Thyroid gland (tissue), 4 donors: ENCODE results near the gene PPIE. TPM values are rescaled to one million over a fixed set of nuclear protein-coding genes. Genes with fewer than 3 reads are reported as not detected.

Experiments used
- DNase-seq, 2 donors: peaks; one replicate each; pipeline ENCODE4 v3.0.0-alpha.2; 2019
- H3K27ac ChIP-seq, 3 donors: fragments of 200-600 bp; sonication (generic); 1 replicate in 2 of 3; 2 replicates in 1 of 3; pipeline ENCODE4 v1.5.1; 2016 to 2019; ENCODE audit warnings: mild to moderate bottlenecking in 1 of 3, moderate library complexity in 1 of 3
- H3K27me3 ChIP-seq: fragments of 200-600 bp; sonication (generic); one replicate; pipeline ENCODE4 v1.5.1; 2019
- H3K36me3 ChIP-seq, 2 donors: fragments of 200-600 bp; sonication (generic); one replicate each; pipeline ENCODE4 v1.5.1; 2016 to 2019
- H3K4me1 ChIP-seq, 2 donors: fragments of 200-600 bp; sonication (generic); one replicate each; pipeline ENCODE4 v1.5.1; 2017 to 2019
- H3K4me3 ChIP-seq, 3 donors: fragments of 200-600 bp; sonication (generic); replicated peaks in 1 of 3; 1 replicate in 2 of 3; 2 replicates in 1 of 3; pipeline ENCODE4 v1.5.1; 2016; ENCODE audit warnings: mild to moderate bottlenecking in 1 of 3
- H3K9me3 ChIP-seq: fragments of 200-600 bp; sonication (generic); one replicate; pipeline ENCODE4 v1.5.1; 2017
- POLR2A ChIP-seq, 2 donors: fragments of 450-650 bp; IDR thresholded peaks; one replicate each; pipeline ENCODE4 v1.6.1; 2017; ENCODE audit warnings: antibody characterized with exemption in 2 of 2, mild to moderate bottlenecking in 2 of 2, moderate library complexity in 1 of 2
- WGBS, 2 donors: methylation state at CpG; one replicate each; pipeline ENCODE4 v1.1.5; 2017; 5-methylcytosine and 5-hydroxymethylcytosine counted together
- intact Hi-C: fragments of 100-400 bp; cut with DNase I; formaldehyde crosslinking; loops from one replicate; pipeline ENCODE4 v1.15.1; 2023
- total RNA-seq, 4 donors: library from RNA; depleted of rRNA; stranded (reverse); fragments of >200 nt; gene quantifications; one replicate each; pipeline ENCODE4 v1.2.3, GENCODE V29; 2016
- TF ChIP-seq, protein P1 (sequence below), 6 experiments: fragments of 200-600 bp in 3 of 6; fragments of 450-650 bp in 3 of 6; sonication (generic) in 3 of 6; IDR thresholded peaks; one replicate each; pipeline ENCODE4 v1.5.1; 2016 to 2019; ENCODE audit warnings: antibody characterized with exemption in 6 of 6, mild to moderate bottlenecking in 2 of 6, inconsistent platforms in 1 of 6, moderate library complexity in 1 of 6

The PPIE gene
- total RNA-seq, 4 donors from 2014 or later: 47.1 to 52.7 (median 50.9) TPM

GRCh38 chr1:39752703-39753102 lies 14.0 kb downstream of the PPIE start:
- Histone ChIP-seq H3K9me3 (no peaks in the 10 kb centered on the region), H3K4me1 (peaks cover 14 to 24% of the 10 kb centered on the region in 2 donors), H3K4me3 (no peak overlapping the region), H3K36me3 (peaks cover 64% of the 10 kb centered on the region in 2 donors), H3K27me3 (no peaks in the 10 kb centered on the region), H3K27ac (peak overlapping the region in 1 of 3 donors; percentile 88)
- TF ChIP-seq POLR2A (IDR thresholded peaks at IDR 0.05): no peak
- TF ChIP-seq, protein P1, sequence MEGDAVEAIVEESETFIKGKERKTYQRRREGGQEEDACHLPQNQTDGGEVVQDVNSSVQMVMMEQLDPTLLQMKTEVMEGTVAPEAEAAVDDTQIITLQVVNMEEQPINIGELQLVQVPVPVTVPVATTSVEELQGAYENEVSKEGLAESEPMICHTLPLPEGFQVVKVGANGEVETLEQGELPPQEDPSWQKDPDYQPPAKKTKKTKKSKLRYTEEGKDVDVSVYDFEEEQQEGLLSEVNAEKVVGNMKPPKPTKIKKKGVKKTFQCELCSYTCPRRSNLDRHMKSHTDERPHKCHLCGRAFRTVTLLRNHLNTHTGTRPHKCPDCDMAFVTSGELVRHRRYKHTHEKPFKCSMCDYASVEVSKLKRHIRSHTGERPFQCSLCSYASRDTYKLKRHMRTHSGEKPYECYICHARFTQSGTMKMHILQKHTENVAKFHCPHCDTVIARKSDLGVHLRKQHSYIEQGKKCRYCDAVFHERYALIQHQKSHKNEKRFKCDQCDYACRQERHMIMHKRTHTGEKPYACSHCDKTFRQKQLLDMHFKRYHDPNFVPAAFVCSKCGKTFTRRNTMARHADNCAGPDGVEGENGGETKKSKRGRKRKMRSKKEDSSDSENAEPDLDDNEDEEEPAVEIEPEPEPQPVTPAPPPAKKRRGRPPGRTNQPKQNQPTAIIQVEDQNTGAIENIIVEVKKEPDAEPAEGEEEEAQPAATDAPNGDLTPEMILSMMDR (IDR thresholded peaks at IDR 0.05): no peak
- DNase-seq: no peak
- 93 to 97% methylated on average over 5 to 6 of the region's 6 CpGs for WGBS, 2 donors
- intact Hi-C loops: no loop called here

DNA sequence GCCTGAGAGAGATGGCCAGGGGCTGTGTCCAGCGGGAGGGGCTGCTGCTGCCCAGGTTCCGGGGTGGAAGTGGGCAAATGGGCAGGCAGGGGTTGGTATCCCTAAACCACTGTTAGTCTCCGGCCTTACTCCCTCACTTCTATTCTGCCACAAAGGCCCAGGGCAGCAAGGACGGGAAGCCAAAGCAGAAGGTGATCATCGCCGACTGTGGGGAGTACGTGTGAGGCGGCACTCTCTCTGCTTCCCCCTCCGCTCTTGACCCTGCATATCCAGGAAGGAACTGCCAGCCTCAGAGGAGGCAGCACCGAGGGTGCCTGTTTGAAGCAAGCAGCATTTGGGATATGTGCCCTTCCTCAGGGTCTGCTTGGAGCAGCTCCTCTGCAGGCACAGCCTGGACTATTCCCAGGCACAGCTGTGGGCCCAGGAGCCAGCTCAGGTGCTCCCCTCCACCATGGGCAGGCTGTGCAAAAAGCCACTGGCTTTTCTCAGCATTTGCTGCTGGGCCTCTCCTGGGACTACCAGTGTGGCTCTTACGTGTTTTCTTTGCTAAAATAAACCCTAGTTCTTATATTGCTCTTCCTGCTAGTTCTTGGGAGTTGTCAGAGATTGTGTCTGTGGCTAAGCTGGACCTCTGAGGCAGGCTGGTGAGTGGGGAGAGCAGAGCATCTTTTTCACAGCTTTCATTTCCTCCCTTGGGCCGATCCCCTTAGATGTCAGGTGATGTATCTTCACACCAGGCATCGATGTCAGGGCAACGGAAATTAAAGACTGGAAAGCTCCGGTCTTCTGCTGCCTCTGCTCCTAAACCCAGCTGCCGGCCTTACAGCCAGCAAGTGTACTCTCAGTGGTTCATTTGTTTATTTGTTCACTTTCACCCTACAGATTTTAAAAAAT lies 14.7 kb downstream of the PPIE start:
- peaks cover 14 to 24% of the 10 kb centered on the region in 2 donors for H3K4me1 ChIP-seq
- TF ChIP-seq POLR2A (IDR thresholded peaks at IDR 0.05): no peak
- TF ChIP-seq, protein P1 (IDR thresholded peaks at IDR 0.05): no peak
- H3K27me3 ChIP-seq: no peaks in the 10 kb centered on the region
- WGBS, 2 donors: 89 to 90% methylated on average over 16 of the region's 16 CpGs
- DNase-seq: no peak
- H3K36me3 ChIP-seq: peaks cover 57 to 62% of the 10 kb centered on the region in 2 donors
- H3K27ac ChIP-seq: peak overlapping the region; percentile 69 to 88 (median 79)
- intact Hi-C loops: no loop called here
- H3K4me3 ChIP-seq: no peak overlapping the region
- H3K9me3 ChIP-seq: no peaks in the 10 kb centered on the region

GRCh38 chr1:39754026-39754570 lies 15.4 kb downstream of the PPIE start:
- Histone ChIP-seq H3K27ac (peak overlapping the region; percentile 69 to 88 (median 79)), H3K9me3 (no peaks in the 10 kb centered on the region), H3K4me3 (no peak overlapping the region), H3K4me1 (peaks cover 14 to 24% of the 10 kb centered on the region in 2 donors), H3K36me3 (peaks cover 51 to 54% of the 10 kb centered on the region in 2 donors), H3K27me3 (no peaks in the 10 kb centered on the region)
- WGBS, 2 donors: 69 to 82% methylated on average over 2 of the region's 2 CpGs
- DNase-seq: no peak
- intact Hi-C loops: no loop called here
- TF ChIP-seq, protein P1 (IDR thresholded peaks at IDR 0.05): no peak
- no peak for TF ChIP-seq POLR2A (IDR thresholded peaks at IDR 0.05)

- Histone ChIP-seq H3K27ac (peak overlapping the region; percentile 78 to 88 (median 79)), H3K36me3 (peaks cover 42 to 45% of the 10 kb centered on the region in 2 donors), H3K4me3 (no peak overlapping the region), H3K4me1 (peaks cover 14 to 24% of the 10 kb centered on the region in 2 donors), H3K9me3 (no peaks in the 10 kb centered on the region), H3K27me3 (no peaks in the 10 kb centered on the region)
- peak; percentile 95 for DNase-seq
- intact Hi-C loops: no loop called here
- TF ChIP-seq POLR2A (IDR thresholded peaks at IDR 0.05): peak in 1 of 2 donors; percentile 15
- TF ChIP-seq, protein P1 (IDR thresholded peaks at IDR 0.05): no peak
- WGBS, 2 donors: 25% methylated on average over 1 to 2 of the region's 2 CpGs
These were observed 16.3 kb downstream of the PPIE start for GRCh38 chr1:39754906-39755504.
